Endothelial cell of umbilical vein (primary cell): Measurements from ENCODE around the gene DMD. TPM values are rescaled to one million over a fixed set of nuclear protein-coding genes. Genes with fewer than 3 reads are reported as not detected.

ENCODE experiments used
- BruUV-seq: library from RNA; stranded (reverse); fragments of 400-500 nt; replicated peaks from 2 replicates; lab custom pipeline; 2021; lab: Mats Ljungman, UMichigan
- CTCF ChIA-PET: fragments of 300-600, 350-600 bp; sonication (Branson Sonifier 250); formaldehyde crosslinking; loops from one replicate; lab custom pipeline; 2021; ENCODE audit warnings: antibody characterized with exemption, inconsistent platforms; lab: Charles Lee
- POLR2A ChIA-PET: fragments of 300-600, 350-600 bp; sonication (Branson Sonifier 250); formaldehyde crosslinking; loops from one replicate; lab custom pipeline; 2021; ENCODE audit warnings: antibody characterized with exemption, inconsistent platforms; lab: Charles Lee
- DNase-seq: peaks from one replicate; pipeline ENCODE4 v3.0.0-alpha.2; 2011; ENCODE audit warnings: low read depth, low spot score
- FAIRE-seq: peaks from 2 replicates; lab custom pipeline; 2011; peaks lifted over from hg19 to GRCh38; lab: Jason Lieb, UNC
- H2AFZ ChIP-seq: 2 replicates; pipeline ENCODE4 v1.6.0; 2012; ENCODE audit warnings: low read depth, low read length, control low read depth, inconsistent platforms
- H3K27ac ChIP-seq: 2 replicates; pipeline ENCODE4 v1.5.1; 2011; ENCODE audit warnings: low read depth, mild to moderate bottlenecking, control low read depth, low read length, moderate library complexity; ENCODE audit not compliant: insufficient read depth
- H3K27me3 ChIP-seq, 2 experiments: 2 replicates each; pipeline versions ENCODE4 v1.6.0 to v1.6.1; 2011; ENCODE audit warnings: low read length in 2 of 2, mixed read lengths in 1 of 2; ENCODE audit not compliant: control insufficient read depth in 2 of 2, insufficient read depth in 2 of 2
- H3K36me3 ChIP-seq, 2 experiments: 2 replicates in 1 of 2; 3 replicates in 1 of 2; pipeline ENCODE4 v1.5.1; 2011; ENCODE audit warnings: low read length in 2 of 2, mild to moderate bottlenecking in 1 of 2, moderate library complexity in 1 of 2; ENCODE audit not compliant: control insufficient read depth in 2 of 2, insufficient read depth in 2 of 2; ENCODE audit errors: extremely low read depth in 1 of 2
- H3K4me1 ChIP-seq: 3 replicates; pipeline ENCODE4 v1.5.1; 2011; ENCODE audit warnings: mild to moderate bottlenecking, low read length; ENCODE audit not compliant: control insufficient read depth, insufficient read depth; ENCODE audit errors: extremely low read depth
- H3K4me2 ChIP-seq: 2 replicates; pipeline ENCODE4 v1.6.1; 2011; ENCODE audit warnings: low read length, control low read depth, mixed read lengths; ENCODE audit not compliant: insufficient read depth
- H3K4me3 ChIP-seq, 3 experiments: fragments of 200-600 bp in 1 of 3; sonication (generic), shearing (Covaris generic) in 1 of 3; replicated peaks in 1 of 3; 2 replicates each; pipeline ENCODE4 v1.5.1; 2011 to 2016; ENCODE audit warnings: control low read depth in 3 of 3, low read length in 3 of 3, mild to moderate bottlenecking in 2 of 3, inconsistent platforms in 1 of 3, low read depth in 1 of 3, moderate library complexity in 1 of 3; ENCODE audit not compliant: insufficient read depth in 1 of 3
- H3K79me2 ChIP-seq: 2 replicates; pipeline ENCODE4 v1.6.0; 2012; ENCODE audit warnings: low read length, inconsistent platforms; ENCODE audit not compliant: control insufficient read depth, insufficient read depth
- H3K9ac ChIP-seq: replicated peaks from 2 replicates; pipeline ENCODE3; 2011; ENCODE audit warnings: low read length, control low read depth; ENCODE audit not compliant: insufficient read depth; ENCODE audit errors: extremely low read depth
- H3K9me1 ChIP-seq: replicated peaks from 3 replicates; pipeline ENCODE4 v1.6.0; 2011; ENCODE audit warnings: mild to moderate bottlenecking, low read length; ENCODE audit not compliant: control insufficient read depth, insufficient read depth; ENCODE audit errors: extremely low read depth
- H3K9me3 ChIP-seq: replicated peaks from 2 replicates; pipeline ENCODE4 v1.5.1; 2012; ENCODE audit warnings: low read length, inconsistent platforms; ENCODE audit not compliant: control insufficient read depth, insufficient read depth
- H4K20me1 ChIP-seq: replicated peaks from 2 replicates; pipeline ENCODE3; 2011; ENCODE audit warnings: mild to moderate bottlenecking, low read length; ENCODE audit not compliant: control insufficient read depth, insufficient read depth; ENCODE audit errors: extremely low read depth
- EZH2 ChIP-seq: IDR thresholded peaks from 2 replicates; pipeline ENCODE4 v1.6.1; 2012; ENCODE audit warnings: borderline replicate concordance, low read depth, mild to moderate bottlenecking, moderate library complexity, low read length, inconsistent platforms; ENCODE audit not compliant: severe bottlenecking
- FOS ChIP-seq: IDR thresholded peaks from 2 replicates; pipeline ENCODE4 v1.6.1; 2011; ENCODE audit warnings: mild to moderate bottlenecking, low read length, moderate library complexity, borderline replicate concordance; ENCODE audit not compliant: insufficient read depth
- GATA2 ChIP-seq: IDR thresholded peaks from 2 replicates; pipeline ENCODE4 v1.7.0; 2011; ENCODE audit warnings: low read depth, mild to moderate bottlenecking, moderate library complexity, mixed read lengths, low read length; ENCODE audit not compliant: insufficient read length, insufficient read depth
- JUN ChIP-seq: IDR thresholded peaks from 2 replicates; pipeline ENCODE4 v1.6.1; 2011; ENCODE audit warnings: borderline replicate concordance, low read depth; ENCODE audit not compliant: insufficient read length, insufficient read depth
- MYC ChIP-seq: IDR thresholded peaks from one replicate; pipeline ENCODE4 v1.6.1; 2011; ENCODE audit warnings: mild to moderate bottlenecking, low read depth, low read length
- POLR2A ChIP-seq: IDR thresholded peaks from 2 replicates; pipeline ENCODE4 v1.6.1; 2012; ENCODE audit warnings: low read depth, mild to moderate bottlenecking, control low read depth, low read length
- POLR2AphosphoS5 ChIP-seq: IDR thresholded peaks from 2 replicates; pipeline ENCODE4 v1.6.1; 2012; ENCODE audit warnings: low read depth, mild to moderate bottlenecking, control low read depth, low read length, moderate library complexity; ENCODE audit not compliant: insufficient read depth
- dilution Hi-C: fragments of 300-500 bp; cut with MboI; formaldehyde crosslinking; loops from one replicate; pipeline ENCODE4 v1.15.0; 2019; ENCODE audit warnings: low sequenced_read_pairs; ENCODE audit not compliant: extremely low pct_ligation_motif_present
- intact Hi-C: fragments of 100-400 bp; cut with micrococcal nuclease; formaldehyde crosslinking; loops from one replicate; pipeline ENCODE4 v1.10.0; 2022
- polyA plus RNA-seq, 4 experiments: library from polyadenylated mRNA; depleted of rRNA in 3 of 4; stranded (reverse) in 3 of 4; unstranded in 1 of 4; fragments of >200 nt; gene quantifications; 2 replicates each; pipeline versions ENCODE4 v1.2.1 to v1.2.3, GENCODE V29; 2011 to 2012; ENCODE audit warnings: missing spikeins in 1 of 4
- total RNA-seq: library from RNA; stranded (reverse); gene quantifications from 2 replicates; pipeline ENCODE4 v1.2.3, GENCODE V29; 2021
- TF ChIP-seq, protein P1 (sequence below), 2 donors: IDR thresholded peaks; 1 replicate in 1 of 2; 2 replicates in 1 of 2; pipeline ENCODE4 v1.5.1; 2011; ENCODE audit warnings: low read length in 2 of 2, mild to moderate bottlenecking in 2 of 2, moderate library complexity in 2 of 2, control low read depth in 1 of 2, inconsistent platforms in 1 of 2, low read depth in 1 of 2; ENCODE audit not compliant: insufficient read depth in 1 of 2; ENCODE audit errors: extremely low read depth in 1 of 2
- TF ChIP-seq, protein P2 (sequence below): IDR thresholded peaks from 2 replicates; pipeline ENCODE4 v1.6.1; 2011; ENCODE audit not compliant: insufficient read depth, insufficient read length

Gene DMD
- total and polyA plus RNA-seq, 2 donors (not counting 3 experiments of a cell fraction or from before 2014, with no cell fraction given): 7.3 to 9.0 TPM

- H3K4me1 ChIP-seq: no peaks in the 10 kb centered on the region
- H3K9me1 ChIP-seq: no peaks in the 10 kb centered on the region
- dilution Hi-C loops (no loop called here), intact Hi-C loops (no loop called here)
- TF ChIP-seq, protein P1, sequence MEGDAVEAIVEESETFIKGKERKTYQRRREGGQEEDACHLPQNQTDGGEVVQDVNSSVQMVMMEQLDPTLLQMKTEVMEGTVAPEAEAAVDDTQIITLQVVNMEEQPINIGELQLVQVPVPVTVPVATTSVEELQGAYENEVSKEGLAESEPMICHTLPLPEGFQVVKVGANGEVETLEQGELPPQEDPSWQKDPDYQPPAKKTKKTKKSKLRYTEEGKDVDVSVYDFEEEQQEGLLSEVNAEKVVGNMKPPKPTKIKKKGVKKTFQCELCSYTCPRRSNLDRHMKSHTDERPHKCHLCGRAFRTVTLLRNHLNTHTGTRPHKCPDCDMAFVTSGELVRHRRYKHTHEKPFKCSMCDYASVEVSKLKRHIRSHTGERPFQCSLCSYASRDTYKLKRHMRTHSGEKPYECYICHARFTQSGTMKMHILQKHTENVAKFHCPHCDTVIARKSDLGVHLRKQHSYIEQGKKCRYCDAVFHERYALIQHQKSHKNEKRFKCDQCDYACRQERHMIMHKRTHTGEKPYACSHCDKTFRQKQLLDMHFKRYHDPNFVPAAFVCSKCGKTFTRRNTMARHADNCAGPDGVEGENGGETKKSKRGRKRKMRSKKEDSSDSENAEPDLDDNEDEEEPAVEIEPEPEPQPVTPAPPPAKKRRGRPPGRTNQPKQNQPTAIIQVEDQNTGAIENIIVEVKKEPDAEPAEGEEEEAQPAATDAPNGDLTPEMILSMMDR (IDR thresholded peaks at IDR 0.05; ENCODE audit: extremely low read depth in 1 of 2, insufficient read depth in 1 of 2, low read depth in 1 of 2, low read length in 2 of 2): no peak
- TF ChIP-seq, protein P2, sequence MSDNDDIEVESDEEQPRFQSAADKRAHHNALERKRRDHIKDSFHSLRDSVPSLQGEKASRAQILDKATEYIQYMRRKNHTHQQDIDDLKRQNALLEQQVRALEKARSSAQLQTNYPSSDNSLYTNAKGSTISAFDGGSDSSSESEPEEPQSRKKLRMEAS: no peak
- TF ChIP-seq POLR2AphosphoS5: no peak
- TF ChIP-seq POLR2A: no peak
- no peak for TF ChIP-seq JUN
- TF ChIP-seq MYC: no peak
- TF ChIP-seq GATA2: no peak
- no peak for TF ChIP-seq FOS
- no peak for TF ChIP-seq EZH2
- no peak for FAIRE-seq
- H3K27me3 ChIP-seq: no peaks in the 10 kb centered on the region
- no peaks in the 10 kb centered on the region for H3K36me3 ChIP-seq
- BruUV-seq: no TSS peak
- no peaks in the 10 kb centered on the region for H3K9me3 ChIP-seq
- H4K20me1 ChIP-seq: no peaks in the 10 kb centered on the region
- no peak overlapping the region for H3K27ac ChIP-seq
- ChIA-PET POLR2A (no interaction called here), CTCF (no interaction called here)
- no peak for DNase-seq
- no peak overlapping the region for H3K4me2 ChIP-seq
- no peak overlapping the region for H3K9ac ChIP-seq
- H3K4me3 ChIP-seq: no peak overlapping the region
- H2AFZ ChIP-seq: no peak overlapping the region
- no peaks in the 10 kb centered on the region for H3K79me2 ChIP-seq
These were observed 1249.1 kb downstream of the DMD start for GRCh38 chrX:31962256-31962655.
